ENCODE data around the gene SLC22A15. TPM values are rescaled to one million over a fixed set of nuclear protein-coding genes. Genes with fewer than 3 reads are reported as not detected.

SLC22A15 gene
- total and polyA plus RNA-seq, 10 of the 15 experiments (the other 5 are each of a cell fraction or from before 2014, with no cell fraction given): 0.05 to 2.8 (median 0.13) TPM; not detected in 1

- H3K36me3 ChIP-seq (ENCODE audit: control insufficient read depth in 2 of 2, insufficient read depth in 2 of 2, low read length in 1 of 2): no peaks in the 10 kb centered on the region
- ChIA-PET POLR2A (no interaction called here), CTCF (interaction anchor here (0.6 to 7.7 kb wide), 42 partner anchors 9 to 1756 kb away, joined by 3 to 132 read pairs (median 4); no protein-coding TSS in a partner anchor), RAD21 (ENCODE audit: unreplicated experiment) (interaction anchor here (0.6 to 2.0 kb wide), 16 partner anchors 11 to 504 kb away, joined by 3 to 13 read pairs (median 4); no protein-coding TSS in a partner anchor), SMC1A (ENCODE audit: uncharacterized antibody, unreplicated experiment) (interaction anchor here (0.6 to 2.1 kb wide), 12 partner anchors 25 to 264 kb away, joined by 3 to 9 read pairs (median 5); no protein-coding TSS in a partner anchor)
- no peaks in the 10 kb centered on the region for H3K79me2 ChIP-seq (ENCODE audit: control insufficient read depth, insufficient read depth, low read length)
- H2AFZ ChIP-seq (ENCODE audit: control insufficient read depth, low read depth, low read length): no peak overlapping the region
- DNase-seq (ENCODE audit: low read depth, low spot score): no peak
- intact Hi-C loops (cut with micrococcal nuclease; ENCODE audit: unreplicated experiment) (loop anchor here (1.0 to 5.0 kb wide), 3 partner anchors 174 to 374 kb away; no protein-coding TSS in a partner anchor), in situ Hi-C loops (cut with MboI) (loop anchor here (5.0 kb wide), 1 partner anchor 174 kb away; no protein-coding TSS in a partner anchor)
- no TSS peak for BruUV-seq (replicated peaks)
- H3K4me2 ChIP-seq (ENCODE audit: control insufficient read depth, insufficient read depth): no peak overlapping the region
- TF ChIP-seq MEF2B (IDR thresholded peaks at IDR 0.05; ENCODE audit: partially characterized antibody, poor library complexity, severe bottlenecking) (no peak), PAX5 (IDR thresholded peaks at IDR 0.05; ENCODE audit: borderline replicate concordance, low read depth, low read length) (no peak), CTCF (IDR thresholded peaks at IDR 0.05 in 2 of 3, conservative IDR thresholded peaks at IDR 0.05 in 1 of 3; ENCODE audit: control insufficient read depth in 2 of 3, extremely low read depth in 1 of 3, insufficient read depth in 1 of 3, low read depth in 3 of 3, low read length in 3 of 3) (peak; percentile 62 to 68 (median 67)), CBFB (IDR thresholded peaks at IDR 0.05; ENCODE audit: low read depth) (no peak), RAD21 (IDR thresholded peaks at IDR 0.05; ENCODE audit: insufficient read depth, low read depth, low read length) (peak; percentile 82), SMC3 (IDR thresholded peaks at IDR 0.05; ENCODE audit: borderline replicate concordance, low read length) (peak; percentile 53; the same call in 1 of the 2 replicates), ZBTB11 (CRISPR knock-in tag; IDR thresholded peaks at IDR 0.05) (no peak), BACH1 (IDR thresholded peaks at IDR 0.05; ENCODE audit: borderline replicate concordance) (no peak)
- H3K9ac ChIP-seq (ENCODE audit: control insufficient read depth, insufficient read depth, low read length): no peak overlapping the region
- H3K4me1 ChIP-seq (ENCODE audit: control insufficient read depth, insufficient read depth, low read length): no peaks in the 10 kb centered on the region
- peak; percentile 78 for ATAC-seq
- no peaks in the 10 kb centered on the region for H4K20me1 ChIP-seq (ENCODE audit: control insufficient read depth, insufficient read depth)
- no peaks in the 10 kb centered on the region for H3K27me3 ChIP-seq (replicated peaks in 1 of 2; ENCODE audit: control insufficient read depth in 2 of 2, insufficient read depth in 2 of 2, low read length in 1 of 2)
- peak; percentile 82 for FAIRE-seq
- H3K9me3 ChIP-seq (replicated peaks; ENCODE audit: control insufficient read depth, insufficient read depth, low read length): no peaks in the 10 kb centered on the region
- WGBS (ENCODE audit: insufficient coverage, insufficient replicate concordance, low lambda C conversion rate, missing lambda C conversion rate): 4% methylated on average over 3 of the region's 3 CpGs
- no peak overlapping the region for H3K27ac ChIP-seq (ENCODE audit: control insufficient read depth, insufficient read depth)
- no peak overlapping the region for H3K4me3 ChIP-seq
Measured at GRCh38 chr1:115980998-115981993, 5.0 kb downstream of the SLC22A15 start.

Data from GM12878 (cell line).